Esophagus muscularis mucosa (tissue), 4 donors: ENCODE results near the gene PRKN. TPM values are rescaled to one million over a fixed set of nuclear protein-coding genes. Genes with fewer than 3 reads are reported as not detected.

Source experiments
- DNase-seq: peaks from one replicate; pipeline ENCODE4 v3.0.0-alpha.2; 2017; ENCODE audit errors: extremely low spot score
- H3K27ac ChIP-seq, 4 donors: fragments of 200-600 bp; sonication (generic); replicated peaks in 1 of 4; 1 replicate in 3 of 4; 2 replicates in 1 of 4; pipeline ENCODE4 v1.5.1; 2016 to 2019; ENCODE audit warnings: mild to moderate bottlenecking in 1 of 4
- H3K27me3 ChIP-seq, 4 donors: fragments of 200-600 bp; sonication (generic); one replicate each; pipeline versions ENCODE4 v1.5.1 to v1.6.0; 2016 to 2019
- H3K36me3 ChIP-seq, 4 donors: fragments of 200-600 bp; sonication (generic); one replicate each; pipeline ENCODE4 v1.5.1; 2016 to 2019
- H3K4me1 ChIP-seq, 4 donors: fragments of 200-600 bp; sonication (generic); one replicate each; pipeline ENCODE4 v1.5.1; 2016 to 2019
- H3K4me3 ChIP-seq, 4 donors: fragments of 200-600 bp; sonication (generic); 1 replicate in 2 of 4; 2 replicates in 2 of 4; pipeline ENCODE4 v1.5.1; 2016 to 2019; ENCODE audit warnings: mild to moderate bottlenecking in 4 of 4, moderate library complexity in 1 of 4
- H3K9me3 ChIP-seq, 4 donors: fragments of 200-600 bp; sonication (generic); 1 replicate in 3 of 4; 2 replicates in 1 of 4; pipeline ENCODE4 v1.5.1; 2016 to 2019
- EP300 ChIP-seq: sonication (generic); formaldehyde crosslinking; IDR thresholded peaks from one replicate; pipeline ENCODE4 v1.6.1; 2017; ENCODE audit warnings: antibody characterized with exemption
- POLR2A ChIP-seq: fragments of 450-650 bp; IDR thresholded peaks from one replicate; pipeline ENCODE4 v1.6.1; 2017; ENCODE audit warnings: antibody characterized with exemption, moderate library complexity, mild to moderate bottlenecking, low read depth
- POLR2AphosphoS5 ChIP-seq, 2 donors: sonication (generic); formaldehyde crosslinking; IDR thresholded peaks; one replicate each; pipeline ENCODE4 v1.6.1; 2017; ENCODE audit warnings: antibody characterized with exemption in 2 of 2
- WGBS: methylation state at CpG from one replicate; pipeline ENCODE4 v1.1.5; 2018; 5-methylcytosine and 5-hydroxymethylcytosine counted together
- intact Hi-C: fragments of 100-400 bp; cut with DNase I; formaldehyde crosslinking; loops from one replicate; pipeline ENCODE4 v1.15.1; 2023
- total RNA-seq, 4 donors: library from RNA; depleted of rRNA; stranded (reverse); fragments of >200 nt; gene quantifications; one replicate each; pipeline versions ENCODE4 v1.1.0 to v1.2.1, GENCODE V29; 2016
- TF ChIP-seq, protein P1 (sequence below), 3 experiments: fragments of 200-600 bp in 2 of 3; fragments of 450-650 bp in 1 of 3; sonication (generic) in 2 of 3; IDR thresholded peaks; one replicate each; pipeline ENCODE4 v1.5.1; 2017 to 2019; ENCODE audit warnings: antibody characterized with exemption in 3 of 3, mild to moderate bottlenecking in 2 of 3, moderate library complexity in 1 of 3

Gene PRKN
- total RNA-seq, 4 donors from 2014 or later, result 9.6 to 14.5 (median 10.8) TPM

DNA sequence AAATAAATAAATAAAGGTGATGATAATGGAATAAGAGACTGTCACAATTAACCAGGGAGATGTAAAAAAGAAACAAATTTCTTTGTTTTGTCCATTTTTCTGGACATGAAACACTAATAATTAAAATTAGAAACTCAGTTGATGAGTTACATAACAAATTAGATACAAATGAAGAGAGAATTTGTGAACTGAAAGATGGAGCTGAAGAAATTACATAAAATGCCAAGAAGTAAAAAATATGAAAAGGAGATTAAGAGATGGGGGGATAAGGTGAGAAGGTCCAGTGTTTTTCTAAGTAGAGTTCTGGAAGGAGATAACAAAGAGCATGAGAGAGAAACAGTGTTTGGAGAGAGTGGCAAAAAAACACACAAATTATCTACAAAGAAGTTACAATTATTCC, 1364.3 kb downstream of the PRKN start:
- Histone ChIP-seq H3K36me3 (peaks cover 0 to 3% (median 0%) of the 10 kb centered on the region in 4 donors), H3K4me1 (peaks cover 0 to 3% (median 0%) of the 10 kb centered on the region in 4 donors), H3K9me3 (peaks cover 0 to 16% (median 8%) of the 10 kb centered on the region in 4 donors), H3K4me3 (no peak overlapping the region), H3K27ac (no peak overlapping the region), H3K27me3 (no peaks in the 10 kb centered on the region)
- TF ChIP-seq, protein P1, sequence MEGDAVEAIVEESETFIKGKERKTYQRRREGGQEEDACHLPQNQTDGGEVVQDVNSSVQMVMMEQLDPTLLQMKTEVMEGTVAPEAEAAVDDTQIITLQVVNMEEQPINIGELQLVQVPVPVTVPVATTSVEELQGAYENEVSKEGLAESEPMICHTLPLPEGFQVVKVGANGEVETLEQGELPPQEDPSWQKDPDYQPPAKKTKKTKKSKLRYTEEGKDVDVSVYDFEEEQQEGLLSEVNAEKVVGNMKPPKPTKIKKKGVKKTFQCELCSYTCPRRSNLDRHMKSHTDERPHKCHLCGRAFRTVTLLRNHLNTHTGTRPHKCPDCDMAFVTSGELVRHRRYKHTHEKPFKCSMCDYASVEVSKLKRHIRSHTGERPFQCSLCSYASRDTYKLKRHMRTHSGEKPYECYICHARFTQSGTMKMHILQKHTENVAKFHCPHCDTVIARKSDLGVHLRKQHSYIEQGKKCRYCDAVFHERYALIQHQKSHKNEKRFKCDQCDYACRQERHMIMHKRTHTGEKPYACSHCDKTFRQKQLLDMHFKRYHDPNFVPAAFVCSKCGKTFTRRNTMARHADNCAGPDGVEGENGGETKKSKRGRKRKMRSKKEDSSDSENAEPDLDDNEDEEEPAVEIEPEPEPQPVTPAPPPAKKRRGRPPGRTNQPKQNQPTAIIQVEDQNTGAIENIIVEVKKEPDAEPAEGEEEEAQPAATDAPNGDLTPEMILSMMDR (IDR thresholded peaks at IDR 0.05), result no peak
- TF ChIP-seq POLR2A (no peak), EP300 (no peak), POLR2AphosphoS5 (IDR thresholded peaks at IDR 0.05) (no peak)
- intact Hi-C loops, result no loop called here
- no peak for DNase-seq

DNA sequence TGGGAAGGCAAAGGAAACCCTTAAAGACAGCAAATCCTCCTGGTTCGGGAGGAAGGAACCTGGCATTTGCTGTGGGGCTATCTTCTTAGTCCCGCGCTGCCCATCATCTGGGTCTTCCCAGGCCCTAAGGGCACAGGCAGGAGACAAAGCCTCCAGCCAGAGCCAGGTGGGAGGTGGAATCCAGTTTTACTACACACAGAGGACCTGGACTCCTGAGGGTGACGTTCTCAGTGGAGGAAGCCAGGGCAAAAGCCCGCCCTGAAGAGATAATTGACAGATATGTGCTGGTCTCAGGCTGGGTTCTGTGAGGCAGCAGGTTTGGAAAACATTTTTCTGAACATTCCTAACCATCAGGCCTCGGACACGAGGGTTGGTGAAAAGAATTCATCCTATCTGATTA, 1365.3 kb downstream of the PRKN start:
- H3K4me3 ChIP-seq, result no peak overlapping the region
- H3K27ac ChIP-seq, result no peak overlapping the region
- H3K36me3 ChIP-seq, result peaks cover 0 to 3% (median 0%) of the 10 kb centered on the region in 4 donors
- H3K4me1 ChIP-seq, result peaks cover 0 to 3% (median 0%) of the 10 kb centered on the region in 4 donors
- no peaks in the 10 kb centered on the region for H3K27me3 ChIP-seq
- TF ChIP-seq, protein P1 (IDR thresholded peaks at IDR 0.05), result no peak
- no peak for TF ChIP-seq POLR2A
- no peak for TF ChIP-seq POLR2AphosphoS5 (IDR thresholded peaks at IDR 0.05)
- no peak for TF ChIP-seq EP300
- intact Hi-C loops, result no loop called here
- DNase-seq, result no peak
- over 99% methylated on average over 6 of the region's 7 CpGs for WGBS
- peaks cover 0 to 16% (median 8%) of the 10 kb centered on the region in 4 donors for H3K9me3 ChIP-seq

DNA sequence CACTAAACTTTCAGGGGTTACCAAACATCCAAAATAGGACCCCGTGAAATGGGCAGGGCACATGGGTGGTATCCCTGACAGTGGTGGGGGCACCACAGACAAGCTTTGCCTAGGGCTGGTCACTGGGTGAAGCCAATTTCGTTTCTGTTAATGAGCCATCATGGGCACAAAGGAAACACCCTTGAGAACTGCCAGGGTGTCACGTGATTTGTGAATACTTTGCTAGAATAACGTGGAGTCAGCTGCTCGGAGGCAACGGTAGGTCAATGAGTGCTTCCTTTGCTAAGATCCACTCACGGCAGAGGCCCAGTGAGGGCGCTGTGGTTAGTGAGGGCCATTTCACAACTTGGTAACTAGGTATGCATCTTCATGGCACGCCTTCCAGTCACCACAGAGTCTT, 1366.0 kb downstream of the PRKN start:
- Histone ChIP-seq H3K27ac (no peak overlapping the region), H3K4me1 (peaks cover 0 to 3% (median 0%) of the 10 kb centered on the region in 4 donors), H3K36me3 (peaks cover 0 to 3% (median 0%) of the 10 kb centered on the region in 4 donors), H3K4me3 (no peak overlapping the region), H3K9me3 (peaks cover 0 to 16% (median 8%) of the 10 kb centered on the region in 4 donors), H3K27me3 (no peaks in the 10 kb centered on the region)
- no peak for DNase-seq
- TF ChIP-seq, protein P1 (IDR thresholded peaks at IDR 0.05), result no peak
- TF ChIP-seq EP300, result no peak
- no peak for TF ChIP-seq POLR2AphosphoS5 (IDR thresholded peaks at IDR 0.05)
- TF ChIP-seq POLR2A, result no peak
- 96% methylated on average over 9 of the region's 9 CpGs for WGBS
- intact Hi-C loops, result no loop called here

DNA sequence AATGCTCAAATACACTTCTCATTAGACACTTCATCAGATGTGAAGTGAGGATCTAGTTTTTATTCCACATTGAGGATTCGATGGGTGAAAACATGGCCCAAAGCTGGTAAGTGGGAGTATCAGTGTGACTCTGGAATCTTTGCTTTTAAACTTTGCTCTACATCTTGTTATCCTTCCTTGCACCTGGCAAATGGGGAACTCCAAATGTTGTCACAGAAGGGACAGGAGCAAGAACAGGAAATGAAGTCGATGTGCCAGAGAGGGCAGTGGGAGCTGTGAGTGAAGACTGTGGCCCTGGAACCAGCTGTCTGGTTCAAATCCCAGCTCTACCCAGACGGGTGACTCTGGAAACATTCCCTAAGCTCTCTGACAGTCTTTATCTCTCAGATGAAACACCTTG, 1367.0 kb downstream of the PRKN start:
- H3K4me1 ChIP-seq, result peaks cover 0 to 3% (median 0%) of the 10 kb centered on the region in 4 donors
- H3K36me3 ChIP-seq, result peaks cover 0 to 3% (median 0%) of the 10 kb centered on the region in 4 donors
- intact Hi-C loops, result no loop called here
- WGBS, result 71% methylated on average over 3 of the region's 3 CpGs
- no peaks in the 10 kb centered on the region for H3K27me3 ChIP-seq
- DNase-seq, result no peak
- H3K9me3 ChIP-seq, result peaks cover 0 to 16% (median 8%) of the 10 kb centered on the region in 4 donors
- H3K4me3 ChIP-seq, result no peak overlapping the region
- no peak for TF ChIP-seq POLR2AphosphoS5 (IDR thresholded peaks at IDR 0.05)
- no peak for TF ChIP-seq POLR2A
- TF ChIP-seq, protein P1 (IDR thresholded peaks at IDR 0.05), result no peak
- TF ChIP-seq EP300, result no peak
- no peak overlapping the region for H3K27ac ChIP-seq

DNA sequence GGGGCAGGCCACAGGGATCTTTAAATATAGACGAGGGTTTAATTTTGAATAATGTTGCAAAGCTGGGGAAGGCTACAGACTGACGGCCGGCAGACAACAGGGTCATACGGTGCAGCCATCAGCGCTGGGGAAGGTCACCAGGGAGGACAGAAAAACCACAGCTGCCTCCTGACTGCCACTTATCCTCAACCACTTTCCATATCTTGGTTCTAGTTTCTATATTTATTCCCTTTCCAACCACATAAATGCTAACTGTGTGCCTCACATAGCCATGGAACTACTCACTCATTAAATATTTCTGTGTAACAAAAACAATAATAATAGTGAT, 1368.0 kb downstream of the PRKN start:
- H3K27me3 ChIP-seq, result no peaks in the 10 kb centered on the region
- WGBS, result 71% methylated on average over 5 of the region's 5 CpGs
- peaks cover 0 to 16% (median 8%) of the 10 kb centered on the region in 4 donors for H3K9me3 ChIP-seq
- no peak for DNase-seq
- H3K36me3 ChIP-seq, result peaks cover 0 to 3% (median 0%) of the 10 kb centered on the region in 4 donors
- TF ChIP-seq EP300 (no peak), POLR2A (no peak), POLR2AphosphoS5 (IDR thresholded peaks at IDR 0.05) (no peak)
- TF ChIP-seq, protein P1 (IDR thresholded peaks at IDR 0.05), result no peak
- intact Hi-C loops, result no loop called here
- no peak overlapping the region for H3K4me3 ChIP-seq
- peaks cover 0 to 3% (median 0%) of the 10 kb centered on the region in 4 donors for H3K4me1 ChIP-seq
- H3K27ac ChIP-seq, result no peak overlapping the region
